Uterus (tissue), 2 donors: Measurements from ENCODE around the gene EPS8L1.

Experiments
- CTCF ChIP-seq, 4 experiments: fragments of 200-600 bp in 2 of 4; fragments of 450-650 bp in 2 of 4; sonication (generic) in 2 of 4; IDR thresholded peaks; one replicate each; pipeline ENCODE4 v1.5.1; 2016 to 2019; ENCODE audit warnings: antibody characterized with exemption in 4 of 4, mild to moderate bottlenecking in 2 of 4, moderate library complexity in 1 of 4
- POLR2A ChIP-seq, 2 donors: fragments of 450-650 bp; IDR thresholded peaks; one replicate each; pipeline ENCODE4 v1.6.1; 2016; ENCODE audit warnings: antibody characterized with exemption in 2 of 2, mild to moderate bottlenecking in 1 of 2, moderate library complexity in 1 of 2

GRCh38 chr19:55078996-55079395 is 3.3 kb downstream of the EPS8L1 start:
- no peak for TF ChIP-seq CTCF (IDR thresholded peaks at IDR 0.05)
- TF ChIP-seq POLR2A (IDR thresholded peaks at IDR 0.05) = no peak
